Ovary (tissue), 9 donors: ENCODE measurements around the gene MAP3K21. TPM values are rescaled to one million over a fixed set of nuclear protein-coding genes. Genes with fewer than 3 reads are reported as not detected.

Experiments used
- DNase-seq, 5 donors: peaks; one replicate each; pipeline ENCODE4 v3.0.0-alpha.2; 2019 to 2020
- H3K27ac ChIP-seq, 2 donors: fragments of 200-600 bp; one replicate each; pipeline versions ENCODE4 v1.5.1 to v1.8.0; 2019 to 2022
- H3K27me3 ChIP-seq: fragments of 200-600 bp; one replicate; pipeline ENCODE4 v1.8.0; 2022
- H3K36me3 ChIP-seq: fragments of 200-600 bp; sonication (generic); one replicate; pipeline ENCODE4 v1.5.1; 2019
- H3K4me1 ChIP-seq: one replicate; pipeline ENCODE4 v1.8.1; 2013; ENCODE audit warnings: mild to moderate bottlenecking, moderate library complexity; ENCODE audit not compliant: insufficient read depth
- H3K4me3 ChIP-seq: fragments of 200-600 bp; sonication (generic); one replicate; pipeline ENCODE4 v1.5.1; 2017
- H3K9me3 ChIP-seq, 2 donors: fragments of 200-600 bp in 1 of 2; sonication (generic) in 1 of 2; one replicate each; pipeline versions ENCODE4 v1.5.1 to v1.8.1; 2013 to 2019; ENCODE audit warnings: mild to moderate bottlenecking in 1 of 2, moderate library complexity in 1 of 2
- CTCF ChIP-seq, 3 donors: fragments of 450-650 bp in 2 of 3; fragments of 200-600 bp in 1 of 3; IDR thresholded peaks; one replicate each; pipeline versions ENCODE4 v1.5.1 to v1.8.0; 2016 to 2022; ENCODE audit warnings: antibody characterized with exemption in 3 of 3, mild to moderate bottlenecking in 1 of 3
- EP300 ChIP-seq: sonication (generic); formaldehyde crosslinking; IDR thresholded peaks from one replicate; pipeline ENCODE4 v1.6.1; 2017; ENCODE audit warnings: antibody characterized with exemption
- POLR2A ChIP-seq: fragments of 450-650 bp; IDR thresholded peaks from one replicate; pipeline ENCODE4 v1.6.1; 2017; ENCODE audit warnings: antibody characterized with exemption, mild to moderate bottlenecking, moderate library complexity
- WGBS, 3 donors: extraction: QIAGEN DNeasy Blood & Tissue Kit in 1 of 3; methylation state at CpG; one replicate each; pipeline versions ENCODE4 v1.1.5 to v1.1.7; 2013 to 2017; 5-methylcytosine and 5-hydroxymethylcytosine counted together
- intact Hi-C, 4 donors: fragments of 100-400 bp; cut with DNase I; formaldehyde crosslinking; loops; one replicate each; pipeline versions ENCODE4 v1.11.0 to v1.15.1; 2022 to 2023
- polyA plus RNA-seq, 2 donors: library from polyadenylated mRNA; stranded (reverse); fragments of 200-250 nt in 1 of 2; fragments of 350-450 nt in 1 of 2; fragmentation: Illumina TruSeq in 1 of 2; extraction: RNeasy Lipid Tissue Mini Kit (QIAGEN cat#74804) in 1 of 2; gene quantifications; one replicate each; pipeline ENCODE4 v1.2.3, GENCODE V29; 2013 to 2014
- total RNA-seq, 7 donors: library from RNA; depleted of rRNA in 2 of 7; stranded (reverse); fragments of >200 nt in 2 of 7; fragmentation: NEBNext Ultra II Directional in 3 of 7; extraction: Animal tissue kit (Norgen Biotek cat#: 25700) in 3 of 7; gene quantifications; one replicate each; pipeline versions ENCODE4 v1.1.0 to v1.2.4, GENCODE V29; 2016 to 2023
- donor health status: DM: no; HTN: no; CAD: no; lungs with moderate emphysema.
- donor health status: DM: no; HTN: no; CAD: no.
- donor health status: Bipolar disorder and iron deficiency.
- donor health status: DM: yes; HTN: yes; CAD: no.
- donor health status: DM: no; HTN: no; CAD: no.
- donor health status: DM: yes; HTN: yes; CAD: no.

Gene MAP3K21
- total and polyA plus RNA-seq, 9 donors, result 0.52 to 21.0 (median 1.7) TPM

- H3K27me3 ChIP-seq, result no peaks in the 10 kb centered on the region
- no peak for TF ChIP-seq POLR2A
- no peak for TF ChIP-seq EP300
- no peak for TF ChIP-seq CTCF (IDR thresholded peaks at IDR 0.05)
- H3K27ac ChIP-seq, result peak overlapping the region in 1 of 2 donors; percentile 68
- H3K4me3 ChIP-seq, result peak overlapping the region; percentile 55
- intact Hi-C loops, result no loop called here
- no peaks in the 10 kb centered on the region for H3K4me1 ChIP-seq
- peak in 1 of 5 donors; percentile 30 for DNase-seq
- no peaks in the 10 kb centered on the region for H3K36me3 ChIP-seq
- WGBS, 3 donors, result 3 to 4% (median 4%) methylated on average over 8 of the region's 8 CpGs
- H3K9me3 ChIP-seq, result no peaks in the 10 kb centered on the region
These were observed 32.6 kb upstream of the MAP3K21 start for GRCh38 chr1:233294913-233295236.

- intact Hi-C loops, result no loop called here
- H3K27me3 ChIP-seq, result no peaks in the 10 kb centered on the region
- no peaks in the 10 kb centered on the region for H3K36me3 ChIP-seq
- peak within 1 kb of the TSS; percentile 55 for H3K4me3 ChIP-seq
- H3K4me1 ChIP-seq, result no peaks in the 10 kb centered on the region
- peak; percentile 43 to 63 (median 50) for DNase-seq
- no peaks in the 10 kb centered on the region for H3K9me3 ChIP-seq
- H3K27ac ChIP-seq, result peak within 1 kb of the TSS; percentile 67 to 68
- no peak for TF ChIP-seq POLR2A
- WGBS, 3 donors, result 0 to 1% (median 1%) methylated on average over 52 to 54 of the region's 54 CpGs
These were observed 32.1 kb upstream of the MAP3K21 start, which contains the start of gene PCNX2 for GRCh38 chr1:233295237-233295974. Gene PCNX2, minus strand, starts transcription at chr1:233295725. Its CDS starts 247 bp downstream, at chr1:233295478.

- no peak overlapping the region for H3K4me3 ChIP-seq
- no peak overlapping the region for H3K27ac ChIP-seq
- no peak for DNase-seq
- no peak for TF ChIP-seq CTCF (IDR thresholded peaks at IDR 0.05)
- TF ChIP-seq EP300, result no peak
- no peak for TF ChIP-seq POLR2A
- H3K27me3 ChIP-seq, result no peaks in the 10 kb centered on the region
- intact Hi-C loops, result no loop called here
- H3K4me1 ChIP-seq, result no peaks in the 10 kb centered on the region
- H3K36me3 ChIP-seq, result no peaks in the 10 kb centered on the region
- H3K9me3 ChIP-seq, result no peaks in the 10 kb centered on the region
- 2 to 5% (median 5%) methylated on average over 5 of the region's 5 CpGs for WGBS, 3 donors
These were observed 31.6 kb upstream of the MAP3K21 start for GRCh38 chr1:233295975-233296322.

DNA sequence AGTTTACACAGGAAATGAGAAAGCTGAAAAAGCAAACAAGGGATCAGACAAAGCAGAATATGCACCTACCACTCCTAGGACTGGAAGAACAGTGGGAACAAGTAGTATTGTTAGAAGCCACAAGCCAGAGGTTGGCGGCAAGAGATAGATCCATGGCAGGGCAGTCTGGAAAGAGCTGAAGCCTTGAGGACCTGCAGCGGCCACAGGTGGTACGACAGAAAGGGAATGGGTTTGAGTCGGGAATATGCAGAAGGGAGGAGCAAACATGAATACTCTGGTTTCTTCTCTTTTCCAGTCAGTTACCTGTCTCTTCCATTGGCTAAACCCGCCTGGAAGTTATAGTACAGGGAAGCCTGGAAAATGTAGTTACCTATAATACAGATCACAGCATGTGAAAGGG, 28.1 kb upstream of the MAP3K21 start:
- no peak for DNase-seq
- Histone ChIP-seq H3K36me3 (no peaks in the 10 kb centered on the region), H3K27ac (no peak overlapping the region), H3K4me1 (no peaks in the 10 kb centered on the region), H3K9me3 (no peaks in the 10 kb centered on the region), H3K4me3 (no peak overlapping the region), H3K27me3 (no peaks in the 10 kb centered on the region)
- WGBS, 3 donors, result 77 to 86% (median 84%) methylated on average over 5 of the region's 5 CpGs
- TF ChIP-seq POLR2A, result no peak
- TF ChIP-seq EP300, result no peak
- no peak for TF ChIP-seq CTCF (IDR thresholded peaks at IDR 0.05)
- intact Hi-C loops, result no loop called here

- H3K4me1 ChIP-seq, result no peaks in the 10 kb centered on the region
- H3K27me3 ChIP-seq, result no peaks in the 10 kb centered on the region
- no peak for DNase-seq
- no peaks in the 10 kb centered on the region for H3K9me3 ChIP-seq
- whole genome bisulfite sequencing, 3 donors, result 64 to 79% (median 72%) methylated on average over 2 of the region's 2 CpGs
- intact Hi-C loops, result loop anchor here in 1 of 4 donors (10.0 kb wide), 1 partner anchor 494 kb away; no protein-coding TSS in a partner anchor
- H3K27ac ChIP-seq, result no peak overlapping the region
- no peaks in the 10 kb centered on the region for H3K36me3 ChIP-seq
- no peak overlapping the region for H3K4me3 ChIP-seq
- TF ChIP-seq CTCF (IDR thresholded peaks at IDR 0.05), result no peak
- TF ChIP-seq POLR2A, result no peak
- TF ChIP-seq EP300, result no peak
These were observed 27.2 kb upstream of the MAP3K21 start for GRCh38 chr1:233300326-233300725.
